Mammary epithelial cell (primary cell): Measurements from ENCODE around the gene NLRX1.

ENCODE experiments used
- CTCF ChIP-seq, 2 donors: IDR thresholded peaks in 1 of 2; conservative IDR thresholded peaks in 1 of 2; 2 replicates each; pipeline ENCODE4 v1.5.1; 2011 to 2012; ENCODE audit warnings: inconsistent platforms in 2 of 2, low read length in 2 of 2, mild to moderate bottlenecking in 2 of 2, control low read depth in 1 of 2, low read depth in 1 of 2; ENCODE audit not compliant: insufficient read depth in 1 of 2; ENCODE audit errors: extremely low read depth in 1 of 2
- EZH2 ChIP-seq: IDR thresholded peaks from 2 replicates; pipeline ENCODE4 v1.6.1; 2012; ENCODE audit warnings: low read length, inconsistent platforms, borderline replicate concordance

- no peak for TF ChIP-seq CTCF (conservative IDR thresholded peaks at IDR 0.05 in 1 of 2, IDR thresholded peaks at IDR 0.05 in 1 of 2; ENCODE audit: extremely low read depth in 1 of 2, insufficient read depth in 1 of 2, low read depth in 1 of 2, low read length in 2 of 2)
- TF ChIP-seq EZH2 = no peak
Observed at GRCh38 chr11:119118946-119119345, 49.6 kb upstream of the NLRX1 start.
